ENCODE data around the gene PIK3AP1.

The PIK3AP1 gene

GRCh38 chr10:96610817-96611216, 109.5 kb downstream of the PIK3AP1 start:
- no peak for DNase-seq (ENCODE audit: low spot score)

- DNase-seq (ENCODE audit: low spot score): no peak
These were observed 110.8 kb downstream of the PIK3AP1 start for GRCh38 chr10:96609510-96609909.

GRCh38 chr10:96608805-96609204, 111.5 kb downstream of the PIK3AP1 start:
- no peak for DNase-seq (ENCODE audit: low spot score)

GRCh38 chr10:96608262-96608661, 112.1 kb downstream of the PIK3AP1 start:
- no peak for DNase-seq (ENCODE audit: low spot score)

GRCh38 chr10:96606946-96607345, 113.4 kb downstream of the PIK3AP1 start:
- DNase-seq (ENCODE audit: low spot score): no peak

- DNase-seq (ENCODE audit: low spot score): no peak
These were observed 114.1 kb downstream of the PIK3AP1 start for GRCh38 chr10:96606216-96606615.

- no peak for DNase-seq (ENCODE audit: low spot score)
These were observed 120.0 kb downstream of the PIK3AP1 start for GRCh38 chr10:96600337-96600736.

- no peak for DNase-seq (ENCODE audit: low spot score)
These were observed 121.5 kb downstream of the PIK3AP1 start for GRCh38 chr10:96598846-96599245.

GRCh38 chr10:96596422-96597407, 123.6 kb downstream of the PIK3AP1 start:
- DNase-seq (ENCODE audit: low spot score): no peak

GRCh38 chr10:96595741-96596140, 124.6 kb downstream of the PIK3AP1 start:
- no peak for DNase-seq (ENCODE audit: low spot score)

GRCh38 chr10:96591946-96592345, 128.4 kb downstream of the PIK3AP1 start:
- no peak for DNase-seq (ENCODE audit: low spot score)

- no peak for DNase-seq (ENCODE audit: low spot score)
These were observed 131.5 kb downstream of the PIK3AP1 start for GRCh38 chr10:96588616-96589419.

GRCh38 chr10:96588060-96588554, 132.2 kb downstream of the PIK3AP1 start:
- DNase-seq (ENCODE audit: low spot score): no peak

- DNase-seq (ENCODE audit: low spot score): peak; percentile 14
These were observed 132.9 kb downstream of the PIK3AP1 start for GRCh38 chr10:96587264-96588059.

- peak; percentile 90 for DNase-seq (ENCODE audit: low spot score)
These were observed 133.7 kb downstream of the PIK3AP1 start, which contains the start of gene TM9SF3 for GRCh38 chr10:96586419-96587263. TSS of gene TM9SF3 (minus strand) at chr10:96587012. CDS start at chr10:96586835, 177 bp downstream.

- DNase-seq (ENCODE audit: low spot score): peak; percentile 12
These were observed 134.4 kb downstream of the PIK3AP1 start for GRCh38 chr10:96585736-96586418.

- DNase-seq (ENCODE audit: low spot score): no peak
These were observed 135.8 kb downstream of the PIK3AP1 start for GRCh38 chr10:96584474-96584873.

- DNase-seq (ENCODE audit: low spot score): no peak
These were observed 136.3 kb downstream of the PIK3AP1 start for GRCh38 chr10:96584035-96584434.

GRCh38 chr10:96579133-96579532, 141.2 kb downstream of the PIK3AP1 start:
- DNase-seq (ENCODE audit: low spot score): no peak

- no peak for DNase-seq (ENCODE audit: low spot score)
These were observed 141.7 kb downstream of the PIK3AP1 start for GRCh38 chr10:96578633-96579032.

Measured in germinal center (tissue), 1 donor.